ENCODE data around the gene TRPM2. TPM values are rescaled to one million over a fixed set of nuclear protein-coding genes. Genes with fewer than 3 reads are reported as not detected.

Gene TRPM2
- total and polyA plus RNA-seq, 2 of the 8 experiments (the other 6 are each of a cell fraction or from before 2014, with no cell fraction given), result 0.27 to 0.28 TPM

GRCh38 chr21:44364151-44365053 lies 11.0 kb downstream of the TRPM2 start (continued):
- TF ChIP-seq CHD7 (IDR thresholded peaks at IDR 0.05; ENCODE audit: insufficient replicate concordance, low read length), result no peak
- no peak for TF ChIP-seq SIX5 (IDR thresholded peaks at IDR 0.05; ENCODE audit: low read depth, low read length)
- TF ChIP-seq TCF12 (IDR thresholded peaks at IDR 0.05; ENCODE audit: low read depth, low read length), result no peak
- no peak for TF ChIP-seq ATF3 (IDR thresholded peaks at IDR 0.05; ENCODE audit: insufficient read depth, low read depth, low read length)
- TF ChIP-seq KDM5A (IDR thresholded peaks at IDR 0.05; ENCODE audit: low read length), result no peak
- no peak for TF ChIP-seq CEBPB (IDR thresholded peaks at IDR 0.05; ENCODE audit: low read depth, low read length)
- no peak for TF ChIP-seq CTBP2 (IDR thresholded peaks at IDR 0.05; ENCODE audit: borderline replicate concordance, insufficient read depth, insufficient read length, low read length)

Measured in H1 (cell line).